GM12878 (cell line): ENCODE measurements around the gene COL26A1. TPM values are rescaled to one million over a fixed set of nuclear protein-coding genes. Genes with fewer than 3 reads are reported as not detected.

Experiments used
- ATAC-seq: fragments of 200-7000 bp; cut with Tn5 transposase; 3 replicates; pipeline ENCODE4 v1.9.1; 2020; ENCODE audit warnings: mild to moderate bottlenecking, moderate library complexity
- BruUV-seq: library from RNA; stranded (reverse); fragments of 400-500 nt; replicated peaks from 2 replicates; lab custom pipeline; 2021; lab: Mats Ljungman, UMichigan
- CTCF ChIA-PET: fragments of 300-600 bp; sonication (Branson Sonifier 250); formaldehyde crosslinking; extraction: SDS; loops from one replicate; lab custom pipeline; 2021; ENCODE audit warnings: inconsistent platforms; lab: Yijun Ruan, JAX
- POLR2A ChIA-PET: fragments of 350-600 bp; formaldehyde crosslinking; extraction: SDS; loops from one replicate; lab custom pipeline; 2021; ENCODE audit warnings: inconsistent platforms; lab: Charles Lee
- RAD21 ChIA-PET: fragments of 300-600 bp; sonication (Branson Sonifier 250); formaldehyde crosslinking; loops from one replicate; lab custom pipeline; 2023; ENCODE audit warnings: antibody characterized with exemption; ENCODE audit not compliant: unreplicated experiment; lab: Charles Lee
- SMC1A ChIA-PET: fragments of 300-600 bp; sonication (Branson Sonifier 250); formaldehyde crosslinking; loops from one replicate; lab custom pipeline; 2023; ENCODE audit not compliant: unreplicated experiment, uncharacterized antibody; lab: Charles Lee
- DNase-seq: peaks from one replicate; pipeline ENCODE4 v3.0.0-alpha.2; 2011; ENCODE audit warnings: low read depth, low spot score
- FAIRE-seq: peaks from 3 replicates; lab custom pipeline; 2011; peaks lifted over from hg19 to GRCh38; lab: Jason Lieb, UNC
- H2AFZ ChIP-seq: 2 replicates; pipeline ENCODE4 v1.6.0; 2011; ENCODE audit warnings: low read depth, low read length, control low read depth; ENCODE audit not compliant: control insufficient read depth
- H3K27ac ChIP-seq: 2 replicates; pipeline ENCODE4 v1.5.1; 2011; ENCODE audit warnings: control low read depth; ENCODE audit not compliant: control insufficient read depth, insufficient read depth
- H3K27me3 ChIP-seq, 2 experiments: replicated peaks in 1 of 2; 2 replicates each; pipeline versions ENCODE4 v1.6.0 to v1.6.1; 2011; ENCODE audit warnings: low read length in 1 of 2; ENCODE audit not compliant: control insufficient read depth in 2 of 2, insufficient read depth in 2 of 2
- H3K36me3 ChIP-seq, 2 experiments: 2 replicates each; pipeline ENCODE4 v1.5.1; 2011; ENCODE audit warnings: low read length in 1 of 2; ENCODE audit not compliant: control insufficient read depth in 2 of 2, insufficient read depth in 2 of 2
- H3K4me1 ChIP-seq: 2 replicates; pipeline ENCODE4 v1.6.1; 2011; ENCODE audit warnings: mild to moderate bottlenecking, low read length, moderate library complexity, mixed read lengths; ENCODE audit not compliant: control insufficient read depth, insufficient read depth
- H3K4me2 ChIP-seq: 2 replicates; pipeline ENCODE4 v1.6.0; 2011; ENCODE audit warnings: control low read depth; ENCODE audit not compliant: control insufficient read depth, insufficient read depth
- H3K4me3 ChIP-seq: fragments of 200-600 bp; sonication (generic); 2 replicates; pipeline ENCODE4 v1.5.1; 2016
- H3K79me2 ChIP-seq: 2 replicates; pipeline ENCODE4 v1.6.0; 2011; ENCODE audit warnings: low read length; ENCODE audit not compliant: control insufficient read depth, insufficient read depth
- H3K9ac ChIP-seq: 2 replicates; pipeline ENCODE4 v1.8.0; 2011; ENCODE audit warnings: low read length, control low read depth, mixed read lengths; ENCODE audit not compliant: control insufficient read depth, insufficient read depth
- H3K9me3 ChIP-seq: replicated peaks from 3 replicates; pipeline ENCODE4 v1.5.1; 2011; ENCODE audit warnings: mild to moderate bottlenecking, low read length; ENCODE audit not compliant: control insufficient read depth, insufficient read depth
- H4K20me1 ChIP-seq: 2 replicates; pipeline ENCODE4 v1.6.0; 2011; ENCODE audit not compliant: control insufficient read depth, insufficient read depth
- CBFB ChIP-seq: IDR thresholded peaks from 2 replicates; pipeline ENCODE4 v1.6.1; 2016; ENCODE audit warnings: antibody characterized with exemption, low read depth
- ETV6 ChIP-seq, 2 experiments: fragments of 450-650 bp in 1 of 2; IDR thresholded peaks in 1 of 2; conservative IDR thresholded peaks in 1 of 2; 2 replicates each; pipeline ENCODE4 v1.6.1; 2014; ENCODE audit warnings: antibody characterized with exemption in 1 of 2, borderline replicate concordance in 1 of 2, low read depth in 1 of 2, mild to moderate bottlenecking in 1 of 2, moderate library complexity in 1 of 2
- HDAC6 ChIP-seq: fragments of 200-600 bp; sonication (generic); IDR thresholded peaks from one replicate; pipeline ENCODE4 v1.8.0; 2017; ENCODE audit warnings: antibody characterized with exemption; ENCODE audit not compliant: unreplicated experiment
- MXI1 ChIP-seq: fragments of 150-350 bp; IDR thresholded peaks from 2 replicates; pipeline ENCODE4 v1.6.1; 2011; ENCODE audit warnings: low read depth, mild to moderate bottlenecking, inconsistent platforms, low read length, improper control_type of control experiment
- RAD51 ChIP-seq: fragments of 450-650 bp; IDR thresholded peaks from 2 replicates; pipeline ENCODE4 v1.6.1; 2016; ENCODE audit warnings: moderate library complexity, mild to moderate bottlenecking, inconsistent platforms
- RBBP5 ChIP-seq: fragments of 200-600 bp; sonication (generic); conservative IDR thresholded peaks from 2 replicates; pipeline ENCODE4 v1.6.1; 2016
- RUNX3 ChIP-seq: IDR thresholded peaks from 2 replicates; pipeline ENCODE4 v1.6.1; 2012; ENCODE audit warnings: low read length, inconsistent platforms
- SMAD1 ChIP-seq: fragments of 450-650 bp; IDR thresholded peaks from 2 replicates; pipeline ENCODE4 v1.6.1; 2018; ENCODE audit warnings: mild to moderate bottlenecking, low read depth; ENCODE audit not compliant: partially characterized antibody
- SP1 ChIP-seq: IDR thresholded peaks from one replicate; pipeline ENCODE4 v1.6.1; 2011; ENCODE audit warnings: low read depth, low read length
- SRF ChIP-seq, 2 experiments: IDR thresholded peaks; 2 replicates each; pipeline ENCODE4 v1.6.1; 2011; ENCODE audit warnings: low read depth in 2 of 2, low read length in 2 of 2, mild to moderate bottlenecking in 1 of 2, moderate library complexity in 1 of 2
- TARDBP ChIP-seq: IDR thresholded peaks from 2 replicates; pipeline ENCODE4 v1.6.1; 2016; ENCODE audit warnings: borderline replicate concordance
- YY1 ChIP-seq: IDR thresholded peaks from 2 replicates; pipeline ENCODE4 v1.6.1; 2011; ENCODE audit warnings: low read depth, mild to moderate bottlenecking, low read length
- ZNF274 ChIP-seq: IDR thresholded peaks from one replicate; pipeline ENCODE4 v1.8.0; 2011; ENCODE audit not compliant: insufficient read length, insufficient read depth
- ZNF384 ChIP-seq: IDR thresholded peaks from 2 replicates; pipeline ENCODE4 v1.6.1; 2012; ENCODE audit warnings: low read depth, mild to moderate bottlenecking, low read length, improper control_type of control experiment, borderline replicate concordance
- WGBS: methylation state at CpG from one replicate; pipeline ENCODE4 v1.1.6; 2016; ENCODE audit warnings: low lambda C conversion rate; ENCODE audit not compliant: insufficient replicate concordance, insufficient coverage; ENCODE audit errors: missing lambda C conversion rate; 5-methylcytosine and 5-hydroxymethylcytosine counted together
- in situ Hi-C: fragments of 300-500 bp; cut with MboI; formaldehyde crosslinking; loops from 9 replicates; pipeline ENCODE4 v1.14.3; 2018; ENCODE audit warnings: mixed read lengths
- intact Hi-C: fragments of 100-400 bp; cut with micrococcal nuclease; formaldehyde crosslinking; loops from one replicate; pipeline ENCODE4 v1.14.2; 2022; ENCODE audit not compliant: unreplicated experiment
- polyA plus RNA-seq, 11 experiments: library from polyadenylated mRNA; depleted of rRNA in 4 of 11; unstranded in 6 of 11; stranded (reverse) in 5 of 11; fragments of >200 nt; fragmentation: Nextera tagmentation in 4 of 11; fragmentation: Illumina TruSeq in 1 of 11; extraction: Ambion mirVana in 4 of 11; extraction: Trizol in 1 of 11; gene quantifications; 1 replicate in 1 of 11; 2 replicates in 10 of 11; pipeline versions ENCODE4 v1.2.1 to v1.2.3, GENCODE V29; 2011 to 2016; ENCODE audit warnings: inconsistent platforms in 2 of 11, missing spikeins in 2 of 11, low read depth in 1 of 11
- total RNA-seq, 4 experiments: library from RNA; depleted of rRNA in 3 of 4; stranded (reverse); fragments of >200 nt in 3 of 4; fragmentation: Illumina TruSeq in 1 of 4; extraction: Trizol in 1 of 4; gene quantifications; 2 replicates each; pipeline versions ENCODE4 v1.2.1 to v1.2.3, GENCODE V29; 2013 to 2021
- TF ChIP-seq, protein P1 (sequence below): fragments of 450-650 bp; IDR thresholded peaks from 2 replicates; pipeline ENCODE4 v1.6.1; 2017; ENCODE audit warnings: mild to moderate bottlenecking, low read depth, inconsistent platforms; ENCODE audit not compliant: poor library complexity, severe bottlenecking
- TF ChIP-seq, protein P2 (sequence below): IDR thresholded peaks from 2 replicates; pipeline ENCODE4 v1.6.1; 2012; ENCODE audit warnings: low read depth, low read length, improper control_type of control experiment

COL26A1 gene
- total and polyA plus RNA-seq, 10 of the 15 experiments (the other 5 are each of a cell fraction or from before 2014, with no cell fraction given): 0.08 TPM; not detected in 9

DNA sequence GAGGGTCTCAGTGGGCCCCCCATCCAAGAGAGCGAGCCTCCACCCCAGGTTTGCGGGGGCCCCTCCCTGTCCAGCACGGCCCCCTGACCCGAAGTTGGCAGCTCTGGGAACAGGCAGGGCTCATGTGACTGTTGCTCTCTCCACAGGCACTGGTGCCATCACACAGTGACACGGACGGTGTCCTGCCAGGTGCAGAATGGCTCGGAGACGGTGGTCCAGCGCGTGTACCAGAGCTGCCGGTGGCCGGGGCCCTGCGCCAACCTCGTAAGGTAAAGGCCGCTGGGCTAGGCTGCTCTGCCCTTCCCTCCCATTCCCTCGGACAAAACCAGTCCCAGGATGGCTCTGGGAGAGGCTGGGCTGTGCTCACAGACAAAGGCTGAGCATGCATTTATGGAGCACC is 57.2 kb downstream of the COL26A1 start:
- H3K79me2 ChIP-seq: no peaks in the 10 kb centered on the region
- no peaks in the 10 kb centered on the region for H3K9me3 ChIP-seq
- intact Hi-C loops (no loop called here), in situ Hi-C loops (no loop called here)
- ATAC-seq: no peak
- no peaks in the 10 kb centered on the region; a peak in 1 of 4 replicates for H3K27me3 ChIP-seq
- FAIRE-seq: no peak
- no peaks in the 10 kb centered on the region for H3K4me1 ChIP-seq
- BruUV-seq: no TSS peak
- H4K20me1 ChIP-seq: no peaks in the 10 kb centered on the region
- DNase-seq: no peak
- H3K4me3 ChIP-seq: no peak overlapping the region
- H3K36me3 ChIP-seq: no peaks in the 10 kb centered on the region
- CTCF ChIA-PET: interaction anchor here (0.6 kb wide), 1 partner anchor 12 kb away, joined by 3 read pairs; no protein-coding TSS in a partner anchor
- no peak overlapping the region for H3K4me2 ChIP-seq
- RAD21 ChIA-PET: no interaction called here
- no peak overlapping the region for H2AFZ ChIP-seq
- POLR2A ChIA-PET: no interaction called here
- WGBS: 60% methylated on average over 16 of the region's 16 CpGs
- H3K9ac ChIP-seq: no peak overlapping the region
- no peak overlapping the region for H3K27ac ChIP-seq
- TF ChIP-seq ETV6 (conservative IDR thresholded peaks at IDR 0.05 in 1 of 2, IDR thresholded peaks at IDR 0.05 in 1 of 2; ENCODE audit: borderline replicate concordance in 1 of 2, low read depth in 1 of 2): no peak
- TF ChIP-seq, protein P1, sequence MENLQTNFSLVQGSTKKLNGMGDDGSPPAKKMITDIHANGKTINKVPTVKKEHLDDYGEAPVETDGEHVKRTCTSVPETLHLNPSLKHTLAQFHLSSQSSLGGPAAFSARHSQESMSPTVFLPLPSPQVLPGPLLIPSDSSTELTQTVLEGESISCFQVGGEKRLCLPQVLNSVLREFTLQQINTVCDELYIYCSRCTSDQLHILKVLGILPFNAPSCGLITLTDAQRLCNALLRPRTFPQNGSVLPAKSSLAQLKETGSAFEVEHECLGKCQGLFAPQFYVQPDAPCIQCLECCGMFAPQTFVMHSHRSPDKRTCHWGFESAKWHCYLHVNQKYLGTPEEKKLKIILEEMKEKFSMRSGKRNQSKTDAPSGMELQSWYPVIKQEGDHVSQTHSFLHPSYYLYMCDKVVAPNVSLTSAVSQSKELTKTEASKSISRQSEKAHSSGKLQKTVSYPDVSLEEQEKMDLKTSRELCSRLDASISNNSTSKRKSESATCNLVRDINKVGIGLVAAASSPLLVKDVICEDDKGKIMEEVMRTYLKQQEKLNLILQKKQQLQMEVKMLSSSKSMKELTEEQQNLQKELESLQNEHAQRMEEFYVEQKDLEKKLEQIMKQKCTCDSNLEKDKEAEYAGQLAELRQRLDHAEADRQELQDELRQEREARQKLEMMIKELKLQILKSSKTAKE: no peak
- no peak for TF ChIP-seq SMAD1
- TF ChIP-seq MXI1: no peak
- no peak for TF ChIP-seq SRF (IDR thresholded peaks at IDR 0.05; ENCODE audit: low read depth in 2 of 2, low read length in 2 of 2)
- no peak for TF ChIP-seq YY1
- no peak for TF ChIP-seq ZNF384
- TF ChIP-seq RAD51: no peak
- no peak for TF ChIP-seq TARDBP
- TF ChIP-seq SP1: no peak
- no peak for TF ChIP-seq RBBP5
- TF ChIP-seq HDAC6: no peak
- no peak for TF ChIP-seq ZNF274
- TF ChIP-seq RUNX3: no peak
- TF ChIP-seq CBFB: no peak
- TF ChIP-seq, protein P2, sequence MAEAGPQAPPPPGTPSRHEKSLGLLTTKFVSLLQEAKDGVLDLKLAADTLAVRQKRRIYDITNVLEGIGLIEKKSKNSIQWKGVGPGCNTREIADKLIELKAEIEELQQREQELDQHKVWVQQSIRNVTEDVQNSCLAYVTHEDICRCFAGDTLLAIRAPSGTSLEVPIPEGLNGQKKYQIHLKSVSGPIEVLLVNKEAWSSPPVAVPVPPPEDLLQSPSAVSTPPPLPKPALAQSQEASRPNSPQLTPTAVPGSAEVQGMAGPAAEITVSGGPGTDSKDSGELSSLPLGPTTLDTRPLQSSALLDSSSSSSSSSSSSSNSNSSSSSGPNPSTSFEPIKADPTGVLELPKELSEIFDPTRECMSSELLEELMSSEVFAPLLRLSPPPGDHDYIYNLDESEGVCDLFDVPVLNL: no peak
- SMC1A ChIA-PET: no interaction called here
